SIG-M5 (cell line): ENCODE results near the gene TSPOAP1.

Experiments used
- DNase-seq: peaks from one replicate; lab custom pipeline; 2025; lab: John Stamatoyannopoulos, UW

Gene TSPOAP1

GRCh38 chr17:58330538-58330996 is 2.0 kb upstream of the TSPOAP1 start:
- no peak for DNase-seq

GRCh38 chr17:58329810-58330537 is 1.4 kb upstream of the TSPOAP1 start:
- DNase-seq, result peak; percentile 96

GRCh38 chr17:58329035-58329809 is 627 bp upstream of the TSPOAP1 start:
- peak; percentile 79 for DNase-seq

GRCh38 chr17:58327363-58328194 is 1.0 kb downstream of the TSPOAP1 start:
- no peak for DNase-seq

GRCh38 chr17:58326609-58327362 is 1.8 kb downstream of the TSPOAP1 start:
- DNase-seq, result no peak

- no peak for DNase-seq
Observed at GRCh38 chr17:58325976-58326468, 2.6 kb downstream of the TSPOAP1 start.

GRCh38 chr17:58325289-58325726 is 3.3 kb downstream of the TSPOAP1 start:
- DNase-seq, result no peak

DNA sequence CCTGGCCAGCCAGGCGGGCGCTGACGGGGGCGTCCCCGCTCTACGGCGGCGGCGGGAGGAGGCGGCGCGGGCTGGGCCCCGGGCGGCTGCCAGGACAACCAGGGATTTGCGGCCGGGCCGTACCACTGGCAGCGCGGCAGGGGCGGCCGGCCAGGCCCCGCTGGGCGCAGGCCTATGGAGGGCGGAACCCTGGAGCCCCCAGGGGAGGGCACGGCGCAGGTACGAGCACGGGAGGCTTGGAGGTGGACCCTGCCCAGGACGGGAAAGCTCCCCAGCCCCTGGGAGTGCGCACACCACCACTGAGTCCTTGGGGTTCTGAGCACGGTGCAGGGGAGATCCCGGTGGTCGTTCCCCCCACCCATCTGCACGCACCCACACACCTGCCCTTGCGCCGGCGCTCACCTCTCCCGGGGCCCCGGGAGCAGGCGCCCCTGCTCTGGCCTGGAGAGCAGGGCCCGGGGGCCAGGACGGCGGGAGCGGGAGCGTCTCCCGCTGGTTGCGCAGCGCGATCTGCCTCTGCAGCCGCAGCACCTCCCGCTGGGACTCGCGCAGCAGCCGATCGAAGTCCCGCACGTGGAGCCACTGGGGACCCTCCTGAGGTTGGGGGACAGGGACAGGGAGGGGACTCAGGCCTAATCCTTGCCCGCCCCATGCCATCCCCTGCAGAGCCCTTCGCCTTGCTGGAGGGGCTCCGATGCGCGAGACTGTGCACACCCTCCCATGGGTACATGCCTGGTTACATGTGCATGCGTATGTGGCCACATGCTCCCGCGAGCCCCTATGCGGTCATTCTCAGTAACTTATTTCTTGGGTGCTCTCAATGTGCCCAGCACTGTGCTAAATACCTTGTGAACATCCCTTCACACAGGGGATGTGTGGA is 3.9 kb downstream of the TSPOAP1 start:
- no peak for DNase-seq

DNA sequence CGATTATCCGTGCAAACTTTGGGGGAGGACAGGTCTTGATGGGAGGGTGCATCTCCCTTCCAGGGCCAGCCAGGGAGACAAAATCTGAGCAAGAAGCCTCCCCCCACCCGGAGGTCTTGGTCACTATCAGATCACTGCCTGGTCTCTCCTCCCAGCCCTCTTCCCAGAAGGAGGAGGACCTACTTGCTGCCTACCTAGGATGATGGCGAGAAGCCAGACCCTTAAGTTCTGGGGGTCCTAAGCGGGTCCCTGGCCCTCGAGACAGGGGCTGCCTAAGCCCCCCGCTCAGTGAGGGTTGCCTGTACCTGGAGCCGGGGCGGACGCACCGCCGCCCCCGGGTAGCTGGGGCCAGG is 4.6 kb downstream of the TSPOAP1 start:
- no peak for DNase-seq

DNA sequence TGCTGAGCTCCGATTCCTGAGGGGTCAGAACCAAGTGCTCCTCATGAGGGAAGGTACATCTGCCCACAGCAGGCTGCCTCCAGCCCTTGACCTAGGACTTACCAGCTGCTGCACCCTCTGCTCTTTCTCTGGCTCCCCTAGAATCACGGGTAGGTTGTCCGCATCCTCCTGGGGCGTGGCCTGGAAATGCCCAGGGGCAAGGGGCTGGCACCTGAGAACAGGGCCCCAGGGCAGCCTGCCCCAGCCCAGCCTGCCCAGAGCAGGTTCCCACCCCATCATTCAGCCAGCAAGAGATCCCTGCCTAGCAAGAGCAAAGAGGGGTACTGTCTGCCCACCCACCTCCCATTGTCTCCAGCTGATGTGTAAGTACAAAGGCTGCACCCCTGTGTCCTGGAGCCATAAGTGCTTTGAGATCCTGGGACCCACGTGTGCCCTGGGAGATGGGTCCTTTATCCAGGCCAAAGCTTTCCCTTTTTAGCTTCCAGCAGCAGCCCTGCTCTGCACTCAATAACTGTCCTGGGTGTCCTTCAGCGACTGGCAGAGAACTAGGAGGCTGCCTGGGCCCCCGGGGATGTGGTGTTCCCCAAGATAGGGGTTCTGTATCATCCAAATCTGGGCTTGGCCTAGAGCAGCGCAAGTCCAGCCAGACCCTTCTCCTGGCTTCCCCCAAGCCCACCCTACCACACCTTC is 5.1 kb downstream of the TSPOAP1 start:
- DNase-seq, result no peak

- DNase-seq, result no peak
Observed at GRCh38 chr17:58322581-58323185, 5.9 kb downstream of the TSPOAP1 start.

- DNase-seq, result no peak
Observed at GRCh38 chr17:58321571-58322525, 6.7 kb downstream of the TSPOAP1 start.

- DNase-seq, result no peak
Observed at GRCh38 chr17:58320570-58321323, 7.8 kb downstream of the TSPOAP1 start.

DNA sequence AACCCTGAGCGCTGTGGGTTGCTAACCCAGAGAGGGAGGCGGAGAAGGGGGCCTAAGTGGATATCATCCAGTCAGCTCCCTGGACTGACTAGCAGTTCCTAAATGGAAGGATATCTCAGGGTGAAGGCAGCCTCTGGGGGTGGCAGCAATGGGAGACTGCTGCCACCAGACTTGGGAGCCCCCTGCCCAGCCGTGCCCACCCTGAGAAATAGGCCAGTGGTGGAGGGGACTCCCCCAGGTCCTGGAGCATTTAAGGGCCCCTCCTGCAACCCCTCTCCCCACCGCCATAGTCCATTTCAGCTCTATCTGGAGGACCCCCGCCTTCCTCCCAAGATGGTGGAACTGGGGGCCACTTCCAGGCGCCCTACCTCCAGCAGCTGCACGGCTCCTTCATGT is 8.4 kb downstream of the TSPOAP1 start:
- DNase-seq, result no peak

DNA sequence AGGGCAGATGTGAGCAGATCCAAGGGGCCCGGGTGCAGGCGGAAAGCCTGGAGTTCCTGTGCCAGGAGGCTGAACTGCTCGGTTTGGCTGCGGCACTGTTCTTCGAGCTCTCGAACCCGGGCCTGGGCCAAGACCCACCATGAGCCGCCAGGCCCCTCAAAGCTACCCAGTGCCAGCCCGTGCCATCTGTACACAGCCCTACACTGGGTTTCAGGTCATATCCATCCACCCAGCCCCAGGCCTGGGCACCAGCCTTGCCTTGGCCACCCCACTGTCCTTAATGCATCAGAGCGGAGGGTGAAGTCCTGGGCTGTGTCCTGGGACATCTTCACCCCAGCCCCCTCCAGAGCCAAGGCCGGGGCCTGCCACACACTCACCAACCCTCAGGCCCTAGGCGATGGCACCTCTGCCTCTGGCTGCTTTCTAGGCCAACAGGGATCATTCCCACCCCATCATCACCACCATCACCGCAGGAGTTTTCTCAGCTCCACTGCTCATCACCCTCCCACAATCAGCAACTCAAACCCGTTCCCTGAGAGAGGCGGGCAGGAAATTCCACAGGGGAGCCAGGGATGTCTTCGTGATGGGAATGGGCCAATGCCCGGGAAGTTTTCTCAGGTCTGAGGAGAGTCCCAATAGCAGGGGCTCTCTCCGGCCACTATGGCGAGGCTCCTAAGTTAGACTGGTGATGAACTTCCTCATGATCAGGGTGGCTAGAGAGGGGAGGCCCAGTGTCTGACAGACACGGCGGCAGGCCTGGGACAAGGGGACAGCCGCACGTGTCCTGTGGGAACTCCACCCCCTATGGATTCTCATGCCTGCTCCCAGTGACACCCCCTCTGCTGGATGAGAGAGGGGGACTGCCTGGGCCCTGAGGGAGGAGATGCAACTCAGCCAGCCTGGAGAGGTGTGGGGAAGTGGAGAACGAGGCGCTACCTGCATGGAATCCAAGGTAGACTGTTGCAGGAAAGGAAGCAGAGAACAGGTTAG is 9.1 kb downstream of the TSPOAP1 start:
- no peak for DNase-seq

GRCh38 chr17:58318627-58319172 is 9.9 kb downstream of the TSPOAP1 start:
- DNase-seq, result no peak
